HG03060 (cell line): ENCODE measurements around the gene DNAH14.

Experiments used
- ATAC-seq: cut with Tn5 transposase; IDR thresholded peaks from one replicate; pipeline ENCODE4 v1.9.1; 2021; ENCODE audit warnings: low read depth, moderate number of reproducible peaks; ENCODE audit not compliant: unreplicated experiment

DNAH14 gene

DNA sequence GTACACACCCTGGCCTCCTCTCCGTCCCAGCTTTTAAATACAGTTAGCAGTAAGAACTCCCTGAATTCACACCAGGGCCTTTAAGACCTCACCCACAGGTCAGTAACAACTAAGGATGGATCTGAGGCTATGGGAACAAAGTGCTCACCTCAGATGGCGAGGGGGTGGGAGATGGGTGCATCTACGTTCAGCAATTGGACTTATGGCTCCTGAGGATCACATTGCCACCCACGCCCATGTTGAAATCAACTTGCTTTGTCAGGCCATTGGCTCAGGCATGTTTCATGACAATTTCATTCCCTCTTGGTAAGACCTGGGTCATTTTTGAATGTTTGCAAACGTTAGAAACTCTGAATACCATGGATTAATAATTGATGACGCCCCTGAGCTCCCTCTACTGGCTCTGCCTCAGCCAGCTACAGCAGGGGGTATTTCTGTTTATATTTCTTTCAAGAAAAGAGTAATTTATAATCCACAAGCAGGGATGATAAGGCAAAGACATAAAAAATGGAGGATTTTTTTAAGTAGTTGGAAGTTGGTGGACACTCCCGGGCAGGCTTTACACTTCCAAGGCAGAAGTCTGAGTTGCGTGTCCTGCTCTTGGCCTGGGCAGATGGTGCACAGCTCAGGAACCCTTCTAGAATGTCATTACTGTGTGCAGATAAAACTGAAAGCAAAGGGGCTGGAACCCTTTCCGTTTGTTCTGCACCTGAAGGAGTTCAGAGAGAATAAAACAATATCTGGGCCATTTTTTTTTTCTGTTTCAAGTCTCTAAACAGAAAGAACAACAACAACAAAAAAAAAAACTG is 512.0 kb downstream of the DNAH14 start:
- ATAC-seq, result no peak

DNA sequence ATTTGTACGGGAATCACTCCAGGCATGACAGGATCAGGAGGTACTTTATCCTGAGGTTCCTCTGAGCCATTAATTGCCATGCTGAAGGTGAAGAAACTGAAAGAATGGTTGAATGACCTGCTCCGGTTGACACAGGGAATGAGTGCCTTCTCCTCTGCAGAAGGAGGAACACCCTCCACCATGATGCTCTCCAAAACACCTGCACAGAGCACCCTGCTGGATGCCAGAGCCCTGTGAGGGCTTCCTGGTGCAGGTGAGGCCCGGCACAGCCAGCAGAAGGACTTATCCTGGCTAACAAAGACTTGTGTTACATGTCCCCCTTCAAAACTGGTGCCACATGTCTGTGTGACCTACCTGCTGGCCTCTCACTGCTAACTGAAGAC is 512.6 kb downstream of the DNAH14 start:
- ATAC-seq, result no peak

DNA sequence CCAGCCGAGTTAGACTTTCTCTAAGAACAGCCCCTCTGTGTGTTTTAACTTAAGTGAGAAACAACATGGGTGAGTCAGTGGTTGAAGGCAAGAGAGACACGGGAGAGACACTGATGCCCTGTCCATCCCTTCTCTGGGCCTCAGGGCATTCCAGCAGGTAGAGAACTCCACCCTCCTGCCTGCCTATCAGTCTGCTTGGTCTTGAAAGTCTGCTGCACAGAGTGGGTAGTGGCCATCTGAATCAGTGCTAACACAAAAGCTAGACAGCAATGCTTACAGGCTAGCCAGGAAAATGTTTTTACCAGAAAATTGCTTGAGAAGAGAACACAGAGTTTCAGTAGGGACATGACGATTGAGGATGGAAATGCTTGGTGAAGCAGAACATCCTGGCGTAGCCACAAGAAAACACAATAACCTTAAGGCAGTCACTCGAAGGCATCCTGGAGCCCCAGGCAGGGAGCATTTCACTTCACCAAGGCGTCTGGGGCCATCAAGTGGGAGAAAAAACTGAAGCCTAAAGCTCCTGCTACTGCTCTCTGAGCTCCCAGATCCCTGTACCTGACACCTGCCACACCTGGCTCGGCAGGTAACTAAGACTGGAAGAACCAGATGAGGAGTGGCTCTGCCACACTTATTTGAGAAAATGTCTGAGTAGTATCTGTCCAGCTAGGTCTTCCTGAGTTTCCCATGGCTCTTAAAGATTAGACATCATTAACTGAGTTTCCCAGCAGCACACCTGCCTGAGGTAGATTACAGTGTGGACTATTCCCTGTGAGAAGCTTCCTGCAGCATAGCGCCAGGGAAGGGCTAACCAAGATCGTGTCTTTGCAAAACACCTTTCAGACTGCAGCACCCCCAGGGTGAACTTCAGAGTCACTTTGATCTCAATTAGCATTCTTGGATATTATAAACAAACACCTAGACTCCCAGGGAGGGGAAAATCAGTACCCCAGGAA is 516.4 kb downstream of the DNAH14 start:
- no peak for ATAC-seq

DNA sequence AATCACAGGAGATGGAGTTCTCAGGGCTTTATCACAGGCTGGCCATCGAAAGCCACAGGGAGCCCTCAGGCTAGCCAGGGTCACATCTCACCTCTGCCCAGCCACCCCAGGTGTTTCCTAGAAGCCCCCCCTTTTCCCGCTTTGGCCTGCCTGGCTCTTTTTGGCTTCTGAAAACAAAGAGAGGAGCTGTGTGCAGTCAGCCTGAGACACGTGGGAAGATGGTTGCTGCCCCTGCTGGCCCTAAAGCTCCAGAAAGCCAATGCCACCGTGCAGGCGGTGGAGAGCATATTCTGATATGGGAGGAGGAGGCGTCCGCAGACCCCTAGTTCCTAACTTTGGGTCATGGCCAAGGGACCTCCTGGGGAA is 517.1 kb downstream of the DNAH14 start:
- no peak for ATAC-seq

DNA sequence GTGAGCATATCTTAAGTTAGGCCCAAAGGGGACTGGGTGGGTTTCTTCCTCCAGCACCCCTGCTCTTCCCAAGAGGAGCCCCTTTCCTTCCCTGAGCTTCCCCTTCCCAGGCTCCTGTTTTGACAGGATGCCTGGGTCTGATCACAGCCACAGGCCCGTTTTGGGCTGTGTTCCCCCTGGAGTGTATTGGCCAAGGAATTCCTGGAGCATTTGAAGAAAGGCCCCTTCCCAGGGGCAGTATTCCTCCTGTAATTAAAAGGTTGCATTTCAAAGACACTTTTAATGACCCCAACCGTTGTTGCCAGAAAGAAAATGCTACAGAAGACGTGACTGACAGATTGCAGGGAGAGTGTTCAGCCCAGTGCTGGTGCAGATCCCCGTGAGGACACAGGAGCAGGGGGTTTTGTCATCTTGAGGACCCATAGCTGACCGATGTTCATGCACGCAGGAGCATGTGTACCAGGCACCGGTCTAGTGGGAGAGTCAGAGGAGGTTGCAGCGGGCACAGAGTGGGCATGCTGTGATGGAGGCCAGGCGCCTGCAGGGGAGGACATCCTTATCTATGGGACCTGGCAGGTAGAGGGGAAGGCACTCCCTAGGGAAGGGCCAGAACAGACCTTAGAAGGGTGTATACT is 517.6 kb downstream of the DNAH14 start:
- no peak for ATAC-seq

DNA sequence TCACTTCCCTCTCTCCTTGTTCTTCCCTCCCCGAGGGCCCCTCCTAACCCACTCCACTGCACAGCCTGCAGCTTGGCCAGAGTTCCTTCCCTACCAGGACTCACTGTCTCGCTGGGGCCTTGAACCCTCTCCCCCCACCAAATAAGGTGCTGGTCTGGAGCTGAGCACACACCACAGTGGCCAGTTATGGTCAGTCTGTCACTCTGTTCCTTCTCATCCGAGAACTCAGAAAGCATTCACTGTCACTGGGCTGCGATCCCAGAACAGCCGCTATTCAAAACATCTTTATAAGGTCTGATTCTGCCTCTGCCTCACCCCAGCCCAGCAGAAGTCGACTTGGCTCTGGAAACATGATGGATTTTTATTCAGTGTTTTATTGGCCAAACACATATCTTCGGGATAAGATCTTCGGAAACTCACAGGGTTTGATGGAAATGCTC is 518.2 kb downstream of the DNAH14 start:
- ATAC-seq, result no peak

DNA sequence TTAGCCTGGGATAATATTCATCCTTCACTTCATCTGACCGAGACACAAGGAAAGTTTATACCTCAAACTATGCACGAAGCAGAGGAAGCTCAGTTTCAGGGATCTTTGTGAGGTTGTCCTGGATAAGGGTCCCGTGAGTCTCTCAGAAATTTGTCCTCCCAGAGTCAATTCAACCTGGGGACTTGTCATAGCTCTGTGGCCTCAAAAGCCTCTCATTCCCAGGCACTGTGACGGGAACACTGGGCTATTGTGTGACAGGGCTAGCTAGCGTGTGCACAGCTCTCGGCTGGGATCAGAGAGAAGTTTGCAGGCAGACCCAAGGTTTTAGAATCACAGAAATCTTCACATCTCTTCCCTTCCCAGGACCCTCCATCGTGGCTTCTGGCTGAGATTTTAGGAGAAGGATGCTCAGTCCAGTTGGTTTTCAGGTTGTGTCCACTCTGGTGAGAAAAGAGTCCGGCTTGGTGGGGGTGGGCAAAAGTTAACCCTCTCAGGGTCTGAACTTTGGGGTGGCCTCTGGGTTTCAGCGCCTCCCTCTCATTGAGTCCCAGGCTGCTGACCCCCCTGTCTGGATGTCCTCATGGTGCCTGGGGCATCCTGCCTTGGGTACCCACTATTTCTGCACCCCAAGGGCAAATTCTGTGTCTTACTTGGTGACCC is 518.8 kb downstream of the DNAH14 start:
- ATAC-seq, result no peak
